H1 (cell line): ENCODE measurements around the gene PRUNE1. TPM values are rescaled to one million over a fixed set of nuclear protein-coding genes. Genes with fewer than 3 reads are reported as not detected.

Source experiments
- JUND ChIP-seq: IDR thresholded peaks from 2 replicates; pipeline ENCODE4 v1.6.1; 2011; ENCODE audit warnings: mild to moderate bottlenecking, improper control_type of control experiment, low read length
- POLR2AphosphoS5 ChIP-seq: IDR thresholded peaks from 2 replicates; pipeline ENCODE4 v1.6.1; 2011; ENCODE audit warnings: low read depth, low read length
- RNF2 ChIP-seq: fragments of 200-900, 300-1000 bp; sonication (generic); IDR thresholded peaks from 2 replicates; pipeline ENCODE4 v1.7.1; 2016; ENCODE audit warnings: borderline replicate concordance, low read depth, mild to moderate bottlenecking, antibody characterized with exemption, low read length; ENCODE audit not compliant: poor library complexity, severe bottlenecking; ENCODE audit errors: missing control alignments
- TBP ChIP-seq: IDR thresholded peaks from 2 replicates; pipeline ENCODE4 v1.6.1; 2011; ENCODE audit warnings: low read depth, low read length, improper control_type of control experiment
- ZNF274 ChIP-seq: IDR thresholded peaks from 2 replicates; pipeline ENCODE4 v1.7.0; 2012; ENCODE audit warnings: low read length, borderline replicate concordance; ENCODE audit errors: extremely low read depth
- polyA plus RNA-seq, 7 experiments: library from polyadenylated mRNA; depleted of rRNA in 3 of 7; stranded (reverse) in 5 of 7; unstranded in 2 of 7; fragments of >200 nt in 5 of 7; fragments of 200-250 nt in 2 of 7; gene quantifications; 1 replicate in 5 of 7; 2 replicates in 1 of 7; 4 replicates in 1 of 7; pipeline versions ENCODE4 v1.2.1 to v1.2.3, GENCODE V29; 2011 to 2013; ENCODE audit warnings: missing spikeins in 2 of 7, mixed read lengths in 2 of 7
- total RNA-seq: library from RNA; stranded (reverse); fragmentation: NEBNext Ultra II Directional; extraction: Animal tissue kit (Norgen Biotek cat#: 25700); gene quantifications from 2 replicates; pipeline ENCODE4 v1.2.1, GENCODE V29; 2021

The PRUNE1 gene
- total and polyA plus RNA-seq, 2 of the 8 experiments (the other 6 are each of a cell fraction or from before 2014, with no cell fraction given) = 32.8 to 54.2 TPM

- TF ChIP-seq ZNF274 (no peak), POLR2AphosphoS5 (peak; percentile 63; the same call in 1 of the 2 replicates), RNF2 (no peak), TBP (peak; percentile 63; the same call in 1 of the 2 replicates), JUND (no peak)
- TF ChIP-seq, all 59 proteins: peak for 7
These were observed 39.3 kb downstream of the PRUNE1 start, which contains the start of gene C1orf56 (continued) for GRCh38 chr1:151047591-151047924.
